ENCODE results near the gene DPF3. TPM values are rescaled to one million over a fixed set of nuclear protein-coding genes. Genes with fewer than 3 reads are reported as not detected.

The DPF3 gene
- total and polyA plus RNA-seq, 4 donors: 0.17 to 3.9 (median 0.52) TPM

DNA sequence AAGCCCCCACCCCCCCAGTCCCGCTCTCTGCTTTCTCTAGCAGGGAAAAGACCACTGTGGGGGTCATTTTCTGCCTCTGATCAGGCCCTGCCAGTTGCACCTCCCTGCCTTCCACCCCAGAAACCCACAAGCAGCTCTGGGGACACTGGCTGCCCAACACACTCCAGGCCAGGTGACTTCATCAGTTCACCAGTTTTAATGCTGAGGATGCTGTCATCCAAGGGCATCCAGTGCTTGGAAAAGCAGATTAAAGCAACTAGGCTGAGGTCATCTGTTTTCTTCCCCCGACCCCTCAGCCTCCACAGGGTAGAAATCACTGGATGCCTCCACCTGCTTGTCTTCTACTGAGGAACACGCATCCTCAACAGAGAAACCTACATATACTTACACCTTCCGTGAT, 282.4 kb downstream of the DPF3 start:
- H3K27ac ChIP-seq (ENCODE audit: low read depth in 1 of 2, low read length in 1 of 2): no peak overlapping the region
- H3K4me1 ChIP-seq (ENCODE audit: control insufficient read depth in 5 of 5, insufficient read depth in 5 of 5, low read length in 5 of 5): peaks cover 0 to 28% (median 9%) of the 10 kb centered on the region in 5 donors
- WGBS, 2 donors: 95% methylated on average over 4 of the region's 4 CpGs
- H3K9ac ChIP-seq (ENCODE audit: insufficient read depth in 1 of 2, low read length in 2 of 2): no peak overlapping the region
- H3K4me3 ChIP-seq: no peak overlapping the region
- TF ChIP-seq, protein P1, sequence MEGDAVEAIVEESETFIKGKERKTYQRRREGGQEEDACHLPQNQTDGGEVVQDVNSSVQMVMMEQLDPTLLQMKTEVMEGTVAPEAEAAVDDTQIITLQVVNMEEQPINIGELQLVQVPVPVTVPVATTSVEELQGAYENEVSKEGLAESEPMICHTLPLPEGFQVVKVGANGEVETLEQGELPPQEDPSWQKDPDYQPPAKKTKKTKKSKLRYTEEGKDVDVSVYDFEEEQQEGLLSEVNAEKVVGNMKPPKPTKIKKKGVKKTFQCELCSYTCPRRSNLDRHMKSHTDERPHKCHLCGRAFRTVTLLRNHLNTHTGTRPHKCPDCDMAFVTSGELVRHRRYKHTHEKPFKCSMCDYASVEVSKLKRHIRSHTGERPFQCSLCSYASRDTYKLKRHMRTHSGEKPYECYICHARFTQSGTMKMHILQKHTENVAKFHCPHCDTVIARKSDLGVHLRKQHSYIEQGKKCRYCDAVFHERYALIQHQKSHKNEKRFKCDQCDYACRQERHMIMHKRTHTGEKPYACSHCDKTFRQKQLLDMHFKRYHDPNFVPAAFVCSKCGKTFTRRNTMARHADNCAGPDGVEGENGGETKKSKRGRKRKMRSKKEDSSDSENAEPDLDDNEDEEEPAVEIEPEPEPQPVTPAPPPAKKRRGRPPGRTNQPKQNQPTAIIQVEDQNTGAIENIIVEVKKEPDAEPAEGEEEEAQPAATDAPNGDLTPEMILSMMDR (IDR thresholded peaks at IDR 0.05; ENCODE audit: control extremely low read depth, extremely low read depth): no peak
- no peak for DNase-seq
- no peak for ATAC-seq (ENCODE audit: insufficient read depth, low FRiP score)
- H3K27me3 ChIP-seq (ENCODE audit: control insufficient read depth in 3 of 3, insufficient read depth in 3 of 3, low read length in 2 of 3): no peaks in the 10 kb centered on the region
- H3K36me3 ChIP-seq (ENCODE audit: control insufficient read depth in 4 of 4, insufficient read depth in 4 of 4, low read length in 4 of 4): no peaks in the 10 kb centered on the region
- no peaks in the 10 kb centered on the region for H3K9me3 ChIP-seq (ENCODE audit: control insufficient read depth in 4 of 4, insufficient read depth in 3 of 4, low read length in 3 of 4)

DNA sequence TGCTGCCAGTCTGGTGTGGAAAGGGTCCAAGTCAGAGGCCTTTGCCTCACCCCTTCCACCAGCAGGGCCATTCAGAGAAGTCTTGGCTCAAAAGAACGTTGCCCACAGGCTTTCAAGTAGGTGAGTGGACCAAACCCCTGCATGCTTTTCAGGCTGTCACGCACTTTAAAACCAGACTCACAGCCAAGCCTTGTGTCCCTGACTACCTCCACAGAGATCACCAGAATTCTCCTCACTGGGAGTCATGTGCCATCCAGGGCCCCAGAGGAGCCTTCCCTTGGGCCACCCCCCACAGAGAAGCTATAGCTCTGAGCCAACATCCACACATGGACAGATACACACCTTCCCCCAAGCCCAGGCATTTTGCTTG, 283.1 kb downstream of the DPF3 start:
- Histone ChIP-seq H3K9me3 (ENCODE audit: control insufficient read depth in 4 of 4, insufficient read depth in 3 of 4, low read length in 3 of 4) (no peaks in the 10 kb centered on the region), H3K9ac (ENCODE audit: insufficient read depth in 1 of 2, low read length in 2 of 2) (no peak overlapping the region), H3K4me1 (ENCODE audit: control insufficient read depth in 5 of 5, insufficient read depth in 5 of 5, low read length in 5 of 5) (peaks cover 0 to 21% (median 9%) of the 10 kb centered on the region in 5 donors), H3K4me3 (no peak overlapping the region), H3K27ac (ENCODE audit: low read depth in 1 of 2, low read length in 1 of 2) (no peak overlapping the region), H3K36me3 (ENCODE audit: control insufficient read depth in 4 of 4, insufficient read depth in 4 of 4, low read length in 4 of 4) (no peaks in the 10 kb centered on the region), H3K27me3 (ENCODE audit: control insufficient read depth in 3 of 3, insufficient read depth in 3 of 3, low read length in 2 of 3) (no peaks in the 10 kb centered on the region)
- TF ChIP-seq, protein P1 (IDR thresholded peaks at IDR 0.05; ENCODE audit: control extremely low read depth, extremely low read depth): no peak
- WGBS, 2 donors: 77 to 88% methylated on average over 2 of the region's 2 CpGs
- no peak for ATAC-seq (ENCODE audit: insufficient read depth, low FRiP score)
- DNase-seq: no peak

GRCh38 chr14:72610096-72610830, 283.6 kb downstream of the DPF3 start:
- no peak for ATAC-seq (ENCODE audit: insufficient read depth, low FRiP score)
- 92 to 94% methylated on average over 12 of the region's 12 CpGs for WGBS, 2 donors
- Histone ChIP-seq H3K9me3 (ENCODE audit: control insufficient read depth in 4 of 4, insufficient read depth in 3 of 4, low read length in 3 of 4) (no peaks in the 10 kb centered on the region), H3K4me1 (ENCODE audit: control insufficient read depth in 5 of 5, insufficient read depth in 5 of 5, low read length in 5 of 5) (peaks cover 0 to 16% (median 9%) of the 10 kb centered on the region in 5 donors), H3K36me3 (ENCODE audit: control insufficient read depth in 4 of 4, insufficient read depth in 4 of 4, low read length in 4 of 4) (no peaks in the 10 kb centered on the region), H3K4me3 (no peak overlapping the region), H3K27me3 (ENCODE audit: control insufficient read depth in 3 of 3, insufficient read depth in 3 of 3, low read length in 2 of 3) (no peaks in the 10 kb centered on the region), H3K27ac (ENCODE audit: low read depth in 1 of 2, low read length in 1 of 2) (no peak overlapping the region), H3K9ac (ENCODE audit: insufficient read depth in 1 of 2, low read length in 2 of 2) (no peak overlapping the region)
- DNase-seq: no peak
- TF ChIP-seq, protein P1 (IDR thresholded peaks at IDR 0.05; ENCODE audit: control extremely low read depth, extremely low read depth): no peak

Data from lung (tissue), 12 donors.